ENCODE measurements around the gene DGKI.

DGKI gene

DNA sequence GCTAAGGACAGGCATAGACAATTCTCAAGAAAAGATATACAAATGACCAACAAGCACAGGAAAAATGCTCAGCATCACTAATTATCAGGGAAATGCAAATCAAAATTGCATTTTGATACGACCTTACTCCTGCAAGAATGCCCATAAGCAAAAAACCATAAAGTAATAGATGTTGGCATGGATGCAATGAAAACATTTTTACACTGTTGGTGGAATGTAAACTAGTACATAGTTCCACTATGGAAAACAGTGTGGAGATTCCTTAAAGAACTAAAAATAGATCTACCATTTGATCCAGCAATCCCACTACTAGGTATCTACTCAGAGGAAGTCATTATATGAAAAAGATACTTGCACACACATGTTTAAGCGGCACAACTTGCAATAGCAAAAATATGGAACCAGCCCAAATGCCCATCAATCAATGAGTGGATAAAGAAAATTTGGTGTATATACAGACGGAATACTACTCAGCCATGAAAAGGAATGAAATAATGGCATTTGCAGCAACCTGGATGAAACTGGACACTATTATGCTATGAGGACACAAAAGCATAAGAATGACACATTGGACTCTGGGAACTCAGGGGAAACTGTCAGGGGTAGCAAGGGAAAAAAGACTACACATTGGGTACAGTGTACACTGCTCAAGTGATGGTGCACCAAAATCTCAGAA is 59.3 kb downstream of the DGKI start:
- no peak for DNase-seq

DNA sequence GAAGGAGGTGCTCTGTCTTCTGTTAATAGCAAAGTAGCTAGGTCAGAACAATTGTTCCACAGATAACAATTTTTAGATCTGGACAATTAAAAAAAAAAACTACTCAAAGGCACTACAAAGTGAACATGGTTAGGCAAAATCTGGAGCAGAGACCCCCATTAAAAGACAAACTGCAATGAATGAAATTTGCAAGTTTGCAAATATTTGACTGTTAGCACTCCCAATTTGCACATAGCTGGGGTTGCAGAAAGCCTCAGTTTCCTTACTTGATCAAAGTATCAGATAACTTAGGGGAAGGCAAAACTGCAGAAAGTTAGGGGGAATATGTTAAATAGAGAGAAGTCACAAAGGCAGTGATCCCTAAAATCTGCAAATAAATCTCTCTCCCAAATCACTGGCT is 68.3 kb downstream of the DGKI start:
- DNase-seq, result no peak

DNA sequence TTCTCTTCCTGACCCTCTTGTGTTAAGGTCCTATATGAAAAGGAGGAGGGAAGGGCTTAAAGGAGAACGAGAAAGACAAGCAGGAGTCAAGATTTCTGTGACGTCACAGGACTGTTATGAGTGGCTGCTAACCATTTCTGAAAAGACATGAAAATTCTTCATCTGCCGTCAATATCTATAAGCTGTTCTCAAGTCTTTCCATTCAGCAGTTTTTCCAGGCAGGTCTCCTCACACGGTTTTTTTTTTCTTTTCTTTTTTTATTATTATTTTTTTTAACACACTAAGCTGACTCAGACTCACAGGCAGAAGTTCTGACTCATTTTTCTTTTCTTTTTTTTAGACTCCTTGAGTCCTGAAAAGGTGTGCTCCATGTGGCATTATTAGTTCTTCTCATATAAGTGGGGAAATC is 72.0 kb downstream of the DGKI start:
- DNase-seq, result no peak

DNA sequence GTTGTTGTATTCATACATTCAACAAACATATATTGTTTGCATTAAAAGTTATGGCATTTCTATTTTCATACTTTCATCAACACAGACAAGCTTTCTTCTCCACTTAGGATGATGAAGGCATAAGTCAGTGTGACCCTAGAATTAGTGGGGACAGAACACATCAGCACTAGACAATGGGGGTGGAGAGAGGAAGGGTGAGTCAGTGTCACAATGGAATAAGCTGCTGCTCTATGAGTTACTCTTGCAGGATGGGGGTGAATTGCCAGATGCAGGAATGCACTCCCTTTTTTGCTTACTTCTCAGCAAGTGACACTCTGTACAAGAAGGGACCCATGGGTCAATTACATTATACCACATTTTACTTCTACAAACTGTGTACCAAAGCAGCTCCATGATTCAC is 74.0 kb downstream of the DGKI start:
- DNase-seq, result no peak

DNA sequence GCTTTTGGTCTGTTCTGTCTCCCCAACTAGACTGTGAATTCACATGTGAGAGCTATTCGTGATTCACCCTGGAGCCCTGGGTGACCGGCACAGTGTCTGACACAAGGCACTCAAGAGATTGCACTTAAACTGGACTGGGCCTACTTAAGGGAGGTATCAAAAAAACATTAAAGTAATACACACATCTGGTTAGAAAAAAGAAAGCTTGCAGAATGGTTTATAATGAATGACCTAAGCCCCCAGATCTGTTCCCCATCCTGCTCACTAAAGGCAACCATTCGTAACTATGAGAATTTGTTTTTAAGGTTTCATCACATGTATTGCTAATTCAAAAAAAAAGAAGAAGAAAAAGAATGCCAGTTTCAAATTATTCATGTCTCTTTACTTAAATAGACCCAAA is 74.5 kb downstream of the DGKI start:
- no peak for DNase-seq

DNA sequence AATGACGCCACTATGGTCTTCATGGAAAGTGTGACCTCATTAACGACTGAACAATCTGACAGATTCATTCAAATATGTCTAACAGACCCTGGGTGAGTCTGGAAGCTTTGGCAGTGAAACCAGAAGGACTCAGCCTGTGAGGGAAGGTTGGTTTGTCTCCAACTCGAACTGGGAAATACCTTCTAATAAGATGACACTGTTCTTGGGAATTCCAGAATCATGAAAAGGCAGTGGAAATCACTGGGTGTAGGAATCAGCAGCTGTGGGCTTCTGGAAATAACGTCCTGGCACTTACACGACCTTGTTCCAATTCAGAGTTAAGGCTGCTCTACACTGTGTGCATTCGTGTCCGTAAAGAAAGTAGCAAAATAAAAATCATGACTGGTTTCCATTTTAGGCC is 75.1 kb downstream of the DGKI start:
- no peak for DNase-seq

DNA sequence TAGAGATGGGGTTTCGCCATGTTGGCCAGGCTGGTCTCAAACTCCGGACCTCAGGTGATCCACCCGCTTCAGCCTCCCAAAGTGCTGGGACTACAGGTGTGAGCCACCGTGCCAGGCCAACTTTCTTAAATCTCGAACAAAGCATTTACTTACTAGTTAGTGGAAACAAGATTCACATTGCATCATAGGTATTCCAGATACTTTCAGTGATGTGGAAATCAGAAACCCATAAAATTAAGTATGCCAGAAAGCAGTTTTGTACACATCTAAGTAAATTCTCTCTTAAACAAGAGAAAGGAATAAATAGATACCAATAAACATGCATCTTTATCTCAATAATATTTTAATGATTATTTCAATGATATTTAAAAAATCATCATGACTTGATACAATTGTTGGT is 75.5 kb downstream of the DGKI start:
- no peak for DNase-seq

DNA sequence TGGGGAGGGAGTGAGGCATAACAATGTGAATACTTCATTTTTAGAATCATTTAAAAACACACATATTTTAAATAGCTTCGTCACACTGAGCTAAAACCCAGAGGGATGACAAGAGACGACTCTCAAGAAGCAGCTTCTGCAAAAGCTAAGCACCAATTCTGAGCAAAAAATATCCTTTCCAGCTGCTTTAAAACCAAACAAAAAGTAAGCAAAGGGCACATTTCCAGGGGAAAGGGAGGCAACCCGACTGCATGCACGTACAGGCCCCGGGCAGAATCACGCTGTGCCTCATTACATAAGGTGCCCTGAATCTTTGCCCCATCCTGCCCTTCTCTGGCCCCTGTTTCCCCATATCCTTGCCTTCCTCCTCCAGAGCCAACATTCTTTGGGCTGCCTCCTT is 78.4 kb downstream of the DGKI start:
- no peak for DNase-seq

DNA sequence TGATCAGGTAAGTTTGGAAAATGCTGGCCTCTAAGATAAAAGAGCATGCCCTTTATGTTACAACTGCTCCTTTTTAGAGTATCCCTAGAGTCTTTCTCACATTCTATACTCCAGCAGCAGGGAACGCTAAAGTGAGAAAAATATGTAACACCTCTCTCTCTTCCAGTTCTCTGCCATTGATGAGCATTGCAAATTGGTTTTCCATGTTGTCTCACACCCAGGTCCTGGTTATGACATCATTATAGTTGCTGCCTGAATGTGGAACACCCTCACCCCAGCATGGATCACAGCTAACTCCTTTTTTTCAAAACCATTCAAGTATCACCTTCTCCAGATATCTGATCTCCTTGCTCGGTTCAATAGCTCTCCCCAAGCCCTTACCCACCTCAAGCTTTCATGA is 84.4 kb downstream of the DGKI start:
- no peak for DNase-seq

DNA sequence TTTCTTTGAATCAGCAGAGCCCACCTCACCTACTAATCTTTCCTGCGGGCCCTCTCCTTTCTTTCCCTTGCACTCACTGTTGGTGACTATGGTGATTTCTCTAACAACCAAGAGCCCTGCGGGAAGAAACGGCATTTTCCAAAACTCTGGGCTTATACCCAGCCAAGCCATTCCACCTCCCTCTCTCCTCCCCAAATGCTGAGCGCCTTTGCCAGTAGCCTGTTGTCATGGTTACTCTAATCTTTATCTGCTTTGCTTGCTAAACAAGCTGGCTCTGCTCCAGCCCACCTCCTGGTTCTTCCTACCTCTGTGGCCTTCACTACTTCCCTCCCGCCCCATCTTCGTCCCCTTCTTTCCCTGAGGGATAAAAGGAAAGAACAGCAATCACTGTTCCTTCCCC is 86.7 kb downstream of the DGKI start:
- peak; percentile 68 to 77 for DNase-seq

DNA sequence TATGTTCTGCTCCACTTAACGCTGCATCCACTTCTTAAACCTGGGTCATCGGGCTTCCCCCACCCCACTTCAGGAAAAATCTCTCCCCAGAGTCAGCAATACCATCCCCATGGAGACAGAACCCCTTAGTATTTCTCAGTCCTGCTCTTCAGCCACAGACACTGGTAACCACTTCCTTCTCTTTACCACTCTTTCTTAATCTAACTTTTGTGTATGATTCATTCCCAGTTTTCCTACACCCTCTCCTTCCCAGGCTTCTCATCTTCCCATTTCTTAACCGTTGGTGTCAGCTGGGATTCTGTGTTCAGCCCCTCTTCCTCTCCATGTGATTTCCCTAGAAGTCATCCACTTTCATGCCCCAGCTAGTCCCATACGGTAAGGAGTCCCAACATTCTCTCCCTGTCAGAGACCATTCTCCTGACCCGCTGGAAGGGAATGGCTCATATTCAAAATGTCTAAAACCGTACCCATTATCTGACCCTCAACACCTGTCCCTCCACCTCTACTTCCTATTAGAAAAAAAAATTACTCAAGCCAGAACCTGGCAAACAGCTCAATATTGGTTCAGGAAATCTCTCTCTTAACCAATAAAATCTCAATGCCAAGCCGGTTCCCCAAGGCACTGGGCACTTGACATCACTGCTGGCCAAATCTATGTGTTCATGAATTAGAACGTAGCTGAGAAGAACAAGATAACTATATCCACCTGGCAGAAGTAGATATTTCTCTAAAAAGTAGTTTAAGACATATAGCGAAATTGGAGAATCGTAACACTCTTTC is 89.4 kb downstream of the DGKI start:
- DNase-seq, result no peak

DNA sequence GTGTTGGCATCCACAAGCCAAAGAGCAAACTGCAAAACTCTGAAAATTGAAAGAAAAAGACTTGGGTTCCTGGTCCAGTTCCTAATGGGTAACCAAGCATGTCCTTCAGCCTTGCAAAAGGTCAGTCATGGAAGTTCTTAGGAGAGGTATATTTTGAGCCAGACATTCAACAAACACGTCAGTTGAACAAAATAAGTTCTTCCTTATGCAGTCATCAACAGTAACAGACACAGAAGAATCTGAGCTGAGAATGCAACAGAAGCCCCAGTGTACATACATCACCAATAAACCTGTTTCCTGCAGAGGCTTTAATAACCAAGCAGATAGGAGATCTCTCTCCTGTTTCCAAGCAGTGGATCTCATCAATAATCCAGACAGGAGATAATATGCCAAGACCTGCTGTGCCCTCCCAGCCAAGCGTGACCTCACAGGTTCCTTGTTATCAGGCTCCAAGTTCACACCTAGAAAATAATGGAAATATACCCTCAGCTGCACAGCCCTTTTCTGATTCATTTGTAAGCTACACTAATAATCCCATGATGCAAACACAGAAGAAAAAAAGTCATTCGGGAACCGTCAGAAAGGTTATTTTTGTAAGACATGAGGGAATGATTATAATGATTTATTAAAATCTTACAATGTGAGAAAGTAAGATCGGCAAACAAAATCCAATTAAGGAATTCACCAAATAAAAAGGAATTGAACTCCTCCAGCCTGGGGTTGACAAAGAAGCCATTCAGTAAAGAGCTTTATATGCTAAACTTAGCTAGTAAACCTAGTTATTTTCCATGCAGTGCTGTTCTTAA is 90.7 kb downstream of the DGKI start:
- DNase-seq, result no peak

DNA sequence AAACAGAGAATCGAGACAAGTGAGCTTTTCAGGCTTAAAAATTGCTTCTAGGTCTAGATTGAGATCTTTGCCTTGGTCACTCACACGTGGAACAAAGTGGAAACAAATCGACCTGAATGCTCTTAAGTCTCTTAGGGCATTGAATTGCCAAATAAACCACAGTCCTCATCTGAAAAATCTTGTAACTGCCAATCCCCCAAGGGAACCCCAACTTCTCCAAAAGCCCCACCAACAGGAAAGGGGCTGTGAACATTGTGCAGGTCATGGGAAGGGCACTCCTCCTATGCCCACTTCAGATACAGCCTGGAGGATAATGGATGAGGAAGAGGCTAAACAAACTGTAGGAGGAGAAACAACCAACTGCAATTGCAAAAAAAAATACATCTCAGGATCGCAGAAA is 91.3 kb downstream of the DGKI start:
- DNase-seq, result no peak

DNA sequence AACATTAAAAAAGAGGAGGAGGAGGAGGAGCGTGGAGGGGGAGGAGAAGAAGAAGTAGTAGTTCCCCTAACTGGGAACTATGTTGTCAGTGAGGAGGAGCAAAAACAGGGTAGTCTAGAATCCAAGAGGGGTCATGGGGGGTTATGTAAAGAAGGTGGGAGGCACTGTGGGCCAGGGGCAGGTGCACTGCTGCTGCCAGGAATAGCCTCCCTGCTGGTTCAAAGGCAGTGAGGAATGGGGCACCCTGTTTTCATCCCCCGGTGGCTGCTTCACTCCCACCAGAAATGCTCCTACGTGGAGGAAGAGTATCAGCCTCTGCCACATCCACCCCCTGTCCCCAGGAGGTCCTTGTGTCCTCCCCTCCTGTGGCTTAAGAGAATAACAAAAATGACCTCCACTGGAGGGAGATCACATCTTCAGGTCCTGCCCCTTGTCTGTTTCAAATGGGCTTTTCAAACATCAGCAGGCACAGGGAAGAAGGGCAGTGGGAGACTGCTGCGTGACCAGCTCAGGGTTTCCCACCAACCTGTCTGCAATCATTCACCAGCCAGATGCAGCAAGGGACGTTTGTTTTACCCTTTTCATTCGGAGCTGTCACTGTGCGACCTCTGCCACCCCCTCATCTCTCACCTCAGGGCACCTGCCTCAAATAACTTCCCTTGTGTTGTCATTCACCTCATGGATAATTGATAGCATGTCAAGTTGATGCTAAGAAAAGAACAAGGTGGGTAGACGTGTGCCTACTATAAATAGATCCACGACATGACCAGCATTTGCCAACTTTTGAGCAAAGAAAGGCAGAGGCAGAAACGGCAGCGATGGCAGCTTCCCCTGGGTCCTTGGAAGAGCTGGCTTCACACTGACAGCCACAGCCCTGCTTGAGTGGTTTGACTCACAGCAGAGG is 92.6 kb downstream of the DGKI start:
- no peak for DNase-seq

DNA sequence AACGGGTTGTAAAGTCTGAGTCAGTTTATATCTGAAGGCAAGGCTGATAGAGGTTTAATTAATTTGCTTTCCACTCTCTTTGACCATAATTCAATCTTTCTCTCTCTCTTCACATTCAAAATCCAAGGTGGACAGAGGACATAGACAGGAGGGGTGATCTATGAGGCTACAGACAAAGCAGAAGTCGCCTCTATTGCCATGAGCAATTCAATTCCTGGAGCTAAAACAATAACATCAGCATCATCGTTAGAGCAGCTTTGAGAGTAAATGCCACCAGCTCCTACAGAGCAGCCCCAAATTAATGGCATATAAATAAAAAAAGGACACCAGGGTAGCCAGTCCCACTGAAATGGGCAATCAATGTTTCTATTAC is 93.2 kb downstream of the DGKI start:
- no peak for DNase-seq

DNA sequence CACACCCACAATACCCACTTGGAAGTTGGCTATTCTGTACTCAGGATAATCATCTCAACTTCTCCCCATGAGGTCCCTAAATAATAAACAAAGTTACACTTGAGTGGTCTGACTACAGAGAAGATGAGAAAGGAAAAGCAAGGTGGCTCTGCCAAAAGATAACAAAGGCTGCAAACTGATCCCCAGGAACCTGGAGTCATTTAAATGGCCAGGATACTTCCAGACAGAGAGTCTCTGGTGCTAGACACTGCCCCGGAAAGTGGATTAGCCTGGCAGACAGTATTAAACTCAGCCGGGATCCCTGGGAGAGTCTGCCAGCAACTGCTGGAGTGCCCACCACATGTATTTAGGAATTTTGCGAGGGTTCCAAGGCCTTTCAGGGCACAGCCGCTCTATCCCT is 93.7 kb downstream of the DGKI start:
- no peak for DNase-seq

DNA sequence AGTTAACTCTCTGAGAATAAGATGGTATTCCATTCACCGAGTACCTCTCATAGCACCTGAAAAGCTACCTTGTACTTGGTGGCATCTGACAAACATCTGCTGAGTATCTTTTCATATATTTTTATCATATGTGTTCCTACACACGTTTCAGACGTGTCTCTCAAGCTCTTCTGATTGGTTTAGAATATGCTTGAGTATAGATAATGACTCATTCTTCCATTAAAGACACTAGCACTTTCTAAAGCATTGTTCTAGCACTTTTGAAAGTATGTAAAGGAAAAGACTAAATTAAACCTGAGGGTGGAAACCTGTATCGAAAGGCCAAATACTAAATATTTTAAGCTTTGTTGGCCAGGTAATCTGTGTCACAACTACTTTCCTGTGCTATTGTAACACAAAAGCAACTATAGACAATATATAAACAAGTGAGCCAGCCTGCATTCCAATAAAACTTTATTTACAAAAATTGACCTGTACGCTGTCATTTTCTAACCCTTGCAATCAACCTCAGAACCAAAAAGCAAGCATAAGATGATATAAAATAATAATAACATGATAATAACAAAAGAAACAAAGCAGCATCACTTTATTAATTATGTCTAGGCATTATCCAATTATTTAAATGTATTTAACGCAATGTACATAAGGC is 95.3 kb downstream of the DGKI start:
- DNase-seq, result no peak

DNA sequence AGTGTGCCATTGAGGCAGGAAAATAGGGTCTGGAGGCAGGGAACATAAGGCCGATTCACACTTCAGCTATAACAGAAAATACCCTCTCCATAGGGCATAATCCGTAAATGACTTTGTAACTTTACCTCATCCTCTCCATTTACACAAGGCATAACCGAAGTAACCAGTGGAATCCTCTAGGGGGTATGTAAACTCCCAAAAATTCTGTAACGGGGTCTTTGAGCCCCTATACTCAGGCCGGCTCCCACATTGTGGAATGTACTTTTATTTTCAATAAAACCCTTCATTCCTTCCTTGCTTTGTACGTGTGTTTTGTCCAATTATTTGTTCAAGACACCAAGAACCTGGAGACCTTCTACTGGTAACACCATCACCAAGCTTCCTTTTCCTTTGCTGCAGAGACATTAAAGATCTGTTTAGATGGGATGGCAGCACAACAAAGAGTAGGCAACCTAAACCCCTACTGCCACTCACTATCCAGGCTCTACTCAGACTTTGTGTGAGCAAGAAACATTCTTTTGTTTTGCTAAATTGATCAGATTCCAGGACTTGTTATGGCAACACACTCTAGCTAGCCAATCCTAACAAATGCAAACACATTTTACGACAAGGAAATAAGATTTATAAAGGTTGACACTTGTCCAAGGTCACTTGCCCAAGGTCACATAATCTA is 99.3 kb downstream of the DGKI start:
- DNase-seq, result no peak

DNA sequence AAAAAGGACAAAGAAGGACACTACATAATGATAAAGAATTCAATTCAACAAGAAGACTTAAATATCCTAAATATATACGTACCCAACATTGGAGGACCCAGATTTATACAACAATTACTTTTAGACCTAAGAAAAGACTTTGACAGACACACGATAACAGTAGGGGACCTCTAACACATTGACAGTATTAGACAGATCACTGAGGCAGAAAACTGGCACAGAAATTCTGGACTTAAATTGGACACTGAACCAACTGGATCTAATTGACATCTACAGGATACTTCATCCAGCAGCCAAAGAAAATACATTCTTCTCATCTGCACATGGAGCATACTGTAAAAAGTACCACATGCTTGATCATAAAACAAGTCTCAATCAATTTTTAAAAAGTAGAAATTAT is 103.8 kb downstream of the DGKI start:
- no peak for DNase-seq

DNA sequence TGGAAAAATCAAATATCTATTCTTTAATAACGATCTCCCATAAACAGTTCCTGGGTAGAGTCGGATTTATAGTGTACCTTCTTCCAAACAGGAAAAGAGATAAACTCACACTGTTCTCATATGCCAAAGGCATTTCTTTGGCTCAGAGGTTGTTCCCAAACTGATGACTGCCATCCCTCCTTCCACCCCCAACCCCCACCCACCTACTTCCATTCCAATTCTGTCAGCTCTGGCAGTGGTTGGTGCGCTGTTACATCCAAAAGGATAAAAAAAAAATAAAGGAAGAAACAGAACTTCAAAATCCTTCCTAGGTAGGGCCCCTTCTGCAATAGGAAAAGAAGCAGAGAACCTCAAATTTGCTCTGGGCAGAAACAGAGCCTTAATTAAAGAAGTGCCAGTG is 104.7 kb downstream of the DGKI start:
- no peak for DNase-seq

DNA sequence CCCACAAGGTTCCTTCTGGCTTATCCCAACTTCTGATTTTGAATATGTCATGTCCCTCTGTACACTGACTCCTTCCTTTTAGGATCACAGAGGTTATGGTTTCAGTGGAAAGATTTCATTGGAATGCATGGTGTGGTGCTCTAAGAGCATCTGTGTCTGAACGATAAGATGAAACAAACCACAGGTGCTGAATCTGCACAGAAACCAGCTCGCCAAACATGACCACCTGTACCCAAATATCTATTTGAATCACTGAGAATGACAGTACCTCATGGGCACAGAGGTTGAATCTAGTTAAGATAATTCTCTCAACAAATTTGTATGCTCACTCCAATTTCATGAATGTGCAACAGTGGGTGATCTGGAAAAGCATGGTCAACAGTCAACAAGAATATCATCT is 105.3 kb downstream of the DGKI start:
- DNase-seq, result no peak

DNA sequence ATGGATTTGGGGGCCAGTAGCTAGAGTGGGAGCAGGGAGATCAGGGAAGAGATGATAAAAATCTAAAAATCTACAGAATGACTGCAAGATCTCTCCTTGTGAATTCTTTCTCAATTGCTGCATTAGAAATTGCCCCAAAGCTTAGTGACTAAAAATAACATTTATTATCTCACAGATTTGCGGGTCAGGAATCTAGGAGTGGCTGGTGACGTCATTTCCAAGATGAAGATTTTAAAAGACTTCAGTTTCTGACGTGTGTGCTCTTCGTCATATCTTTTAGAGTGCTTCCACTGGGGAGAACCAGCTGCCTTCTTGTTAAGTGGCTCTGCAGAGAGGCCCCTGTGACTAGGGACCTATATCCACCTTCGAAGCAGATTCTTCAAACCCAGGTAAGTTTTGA is 112.6 kb downstream of the DGKI start:
- DNase-seq, result no peak

Measured in NCI-H524 (cell line).